HG03175 (cell line): ENCODE results near the gene CDKAL1.

Experiments
- ATAC-seq: cut with Tn5 transposase; IDR thresholded peaks from one replicate; pipeline ENCODE4 v1.9.1; 2021; ENCODE audit warnings: mild to moderate bottlenecking, moderate library complexity; ENCODE audit not compliant: unreplicated experiment

Gene CDKAL1

DNA sequence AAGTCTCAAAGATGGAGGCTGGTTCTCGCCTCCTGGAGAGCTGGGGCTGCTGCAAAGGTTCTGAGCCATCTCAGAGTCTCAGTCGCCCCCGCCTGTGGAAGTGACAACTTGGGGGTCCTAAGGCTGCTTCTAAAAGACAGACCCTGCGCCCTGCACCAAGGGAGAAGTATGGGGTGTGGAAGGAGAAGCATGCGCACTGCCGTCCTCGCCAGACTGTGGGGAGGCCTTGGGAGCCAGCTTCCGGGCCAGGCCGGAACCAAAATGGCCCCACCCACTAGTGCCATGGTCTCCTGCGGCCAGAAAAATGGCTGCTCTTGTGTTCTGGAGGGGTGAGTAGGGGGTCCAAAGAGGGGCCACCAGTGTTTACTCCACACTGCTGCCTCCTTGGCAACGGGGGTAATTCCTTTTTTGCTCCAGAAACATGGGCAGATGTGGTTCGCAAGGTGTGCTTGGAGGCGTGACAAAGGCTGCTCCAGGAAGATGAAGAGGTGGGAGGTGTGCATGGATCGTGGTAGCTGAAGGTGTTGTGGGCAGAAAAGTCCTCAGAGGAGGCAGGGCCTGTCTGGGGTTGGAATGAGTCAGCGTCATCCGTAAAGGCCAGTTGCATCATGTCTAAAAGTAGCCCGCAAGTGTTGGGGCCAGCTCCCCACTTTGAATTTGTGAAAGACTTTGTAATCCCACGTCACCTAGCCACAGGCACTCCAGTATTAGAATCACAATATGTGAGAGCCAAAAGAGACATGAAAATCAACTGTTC is 729.5 kb downstream of the CDKAL1 start:
- ATAC-seq = peak; percentile 74

DNA sequence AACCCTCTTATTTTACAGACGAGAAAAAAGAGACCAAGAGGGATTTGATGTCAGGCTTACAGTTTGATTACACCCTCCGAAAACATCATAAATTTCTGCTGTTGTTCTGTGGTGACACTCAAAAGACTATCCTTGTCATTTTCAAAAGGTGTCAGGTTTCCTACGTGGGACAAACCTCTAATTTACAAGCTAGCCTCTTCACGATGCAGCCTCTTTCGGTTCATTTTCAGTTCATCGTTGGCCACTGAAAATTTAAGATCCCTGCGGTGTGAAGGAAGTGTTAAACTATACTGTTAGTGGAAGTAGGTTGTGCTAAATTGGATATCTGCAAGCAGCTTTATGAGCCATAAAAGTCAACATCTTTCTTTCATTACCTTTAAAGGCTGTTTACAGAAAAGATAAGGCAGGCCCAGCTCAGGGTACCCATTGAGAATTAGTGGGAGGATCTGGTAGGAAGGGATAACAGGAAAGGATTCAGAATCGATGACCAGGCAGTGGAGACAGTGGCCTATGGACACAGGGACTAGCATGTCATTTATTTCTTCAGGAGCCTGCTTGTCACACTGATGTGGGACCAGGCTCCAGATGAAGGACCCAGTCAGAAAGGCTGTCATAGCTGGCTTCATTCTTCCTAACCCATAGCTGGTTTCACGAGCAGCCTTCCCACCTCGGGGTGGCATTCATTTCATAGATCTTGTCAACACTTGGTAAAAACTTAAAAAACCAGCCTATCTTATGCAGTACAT is 730.2 kb downstream of the CDKAL1 start:
- no peak for ATAC-seq

DNA sequence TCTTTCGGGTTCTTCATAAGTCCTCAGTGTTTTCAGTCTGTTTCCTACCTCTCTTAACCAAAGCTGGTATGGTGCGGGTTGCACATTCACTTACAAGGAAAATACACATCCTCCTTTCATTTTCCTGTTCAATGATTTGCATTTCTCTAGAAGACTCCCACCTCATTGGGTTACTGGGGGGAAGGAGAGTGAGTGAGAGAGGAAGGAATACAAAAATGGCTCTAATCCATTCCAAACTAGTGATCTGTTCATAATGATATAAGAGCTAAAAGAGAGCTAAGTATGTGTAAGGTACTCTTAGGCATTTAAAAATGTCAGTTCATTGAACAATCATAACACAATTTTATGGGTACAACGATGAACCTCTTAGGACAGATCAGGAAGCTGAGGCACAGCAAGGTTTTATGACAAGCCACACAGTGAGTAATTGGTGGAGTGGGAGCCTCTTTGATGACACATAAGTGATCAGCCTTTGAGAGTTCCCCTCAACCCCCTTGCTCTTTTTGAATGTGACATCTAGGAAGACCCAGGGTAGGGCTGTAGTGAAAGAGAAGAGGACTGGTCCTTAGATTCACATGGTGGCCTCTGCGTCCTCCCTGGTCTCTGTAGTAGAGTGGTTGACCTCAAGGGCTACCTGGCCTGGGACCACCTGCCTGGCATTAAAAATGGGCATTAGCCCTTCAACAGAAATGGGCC is 730.9 kb downstream of the CDKAL1 start:
- no peak for ATAC-seq

DNA sequence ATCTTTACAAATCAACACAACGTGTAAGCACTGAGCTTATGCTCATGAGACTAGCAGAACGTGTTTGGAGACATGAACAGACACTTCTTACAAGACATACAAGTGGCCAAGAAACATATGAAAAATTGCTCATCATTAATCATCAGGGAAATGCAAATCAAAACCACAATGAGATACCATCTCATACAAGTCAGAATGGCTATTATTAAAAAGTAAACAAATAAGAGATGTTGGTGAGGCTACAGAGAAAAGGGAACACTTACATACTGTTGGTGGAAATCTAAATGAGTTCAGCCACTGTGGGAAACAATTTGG is 731.4 kb downstream of the CDKAL1 start:
- ATAC-seq = no peak

DNA sequence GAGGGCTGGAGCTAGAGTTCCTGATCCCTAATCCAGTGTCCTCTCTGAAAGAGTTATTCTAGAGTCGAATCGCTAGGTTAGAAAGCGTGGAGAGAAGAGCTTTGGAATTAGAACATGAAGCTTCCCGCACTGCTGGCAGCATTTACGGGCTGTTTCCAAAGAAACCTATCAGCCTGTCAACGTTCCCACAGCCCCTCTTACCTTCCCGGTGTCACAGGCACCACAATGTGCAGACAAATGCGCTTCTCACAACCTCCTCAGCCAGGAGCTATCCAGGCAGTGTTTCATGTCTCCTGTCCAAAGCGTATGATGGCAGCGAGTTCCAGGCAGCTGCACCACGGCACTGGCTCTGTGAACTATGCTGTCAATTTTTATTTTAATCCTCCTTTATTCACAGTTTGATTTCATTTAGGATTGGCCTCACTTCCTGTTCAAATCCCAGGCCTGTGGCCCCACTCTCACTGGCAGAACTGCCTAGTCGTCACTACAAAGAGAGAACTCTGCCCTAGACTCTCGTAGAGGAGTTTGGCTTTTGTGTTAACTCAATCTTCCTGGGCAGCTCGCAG is 736.5 kb downstream of the CDKAL1 start:
- no peak for ATAC-seq

DNA sequence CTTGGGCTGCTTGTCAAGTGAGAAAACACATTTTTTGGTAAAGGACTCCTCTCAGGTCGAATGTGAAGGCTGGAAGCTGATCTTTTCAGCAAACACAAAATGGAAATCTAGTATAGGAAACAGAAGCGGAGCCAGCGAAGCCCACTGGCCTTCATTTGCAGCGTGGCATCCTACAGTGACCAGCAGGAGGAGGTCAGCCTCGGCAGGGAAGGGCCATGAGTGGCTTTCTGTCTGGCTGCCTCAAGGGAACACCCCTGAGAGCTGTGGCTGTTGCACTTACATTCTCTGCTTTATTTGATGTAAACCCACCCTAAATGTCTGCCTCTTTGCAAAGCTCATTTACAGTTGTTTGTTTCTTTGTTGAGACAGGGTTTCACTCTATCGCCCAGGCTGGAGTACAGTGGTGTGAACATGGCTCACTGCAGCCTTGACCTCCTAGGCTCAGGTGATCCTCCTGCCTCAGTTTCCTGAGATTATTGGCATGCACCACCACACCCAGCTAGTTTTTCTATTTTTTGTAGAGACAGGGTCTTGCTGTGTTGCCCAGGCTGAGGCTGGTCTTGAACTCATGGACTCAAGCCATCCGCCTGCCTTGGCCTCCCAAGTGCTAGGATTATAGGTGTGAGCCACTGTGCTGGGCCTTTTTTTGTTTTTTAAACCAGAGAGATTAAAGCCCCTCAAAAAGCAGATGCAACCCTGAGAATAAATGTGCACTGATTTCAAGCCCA is 737.3 kb downstream of the CDKAL1 start:
- ATAC-seq = no peak

DNA sequence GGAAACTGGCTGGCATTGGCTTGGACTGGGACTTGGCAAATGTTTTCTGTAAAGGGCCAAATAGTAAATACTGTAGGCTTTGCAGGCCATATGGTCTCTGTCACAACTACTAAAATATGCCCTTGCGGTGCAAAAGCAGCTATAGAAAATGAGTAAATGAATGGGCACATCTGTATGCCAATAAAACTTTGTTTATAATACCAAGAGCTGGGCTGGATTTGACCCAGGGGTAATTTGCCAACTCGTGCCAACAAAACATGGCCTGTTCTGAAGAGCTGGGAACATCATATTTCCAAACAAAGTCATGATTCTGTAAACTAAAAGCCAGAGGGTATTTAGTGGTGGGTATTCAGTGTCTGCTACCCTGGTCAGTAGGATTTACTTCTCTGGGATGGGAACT is 739.2 kb downstream of the CDKAL1 start:
- no peak for ATAC-seq

DNA sequence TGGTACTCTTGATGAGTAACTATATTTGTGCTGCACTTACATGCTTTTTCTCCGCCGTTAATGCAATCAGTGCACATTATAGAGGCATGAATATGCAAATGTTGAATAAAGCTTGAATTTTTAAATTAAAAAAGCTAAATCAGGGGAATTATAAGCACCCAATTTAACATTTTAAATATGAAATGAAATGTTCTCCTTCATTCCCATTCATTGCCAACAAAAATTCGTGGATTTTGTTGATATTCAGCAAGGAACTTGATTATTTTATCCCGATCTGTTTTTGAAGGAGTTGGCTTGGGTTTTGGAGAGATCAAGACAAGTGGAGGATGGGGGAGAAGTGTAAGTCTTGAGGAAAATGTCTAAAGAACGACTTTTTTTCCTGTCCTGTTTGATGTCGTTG is 740.6 kb downstream of the CDKAL1 start:
- ATAC-seq = no peak

DNA sequence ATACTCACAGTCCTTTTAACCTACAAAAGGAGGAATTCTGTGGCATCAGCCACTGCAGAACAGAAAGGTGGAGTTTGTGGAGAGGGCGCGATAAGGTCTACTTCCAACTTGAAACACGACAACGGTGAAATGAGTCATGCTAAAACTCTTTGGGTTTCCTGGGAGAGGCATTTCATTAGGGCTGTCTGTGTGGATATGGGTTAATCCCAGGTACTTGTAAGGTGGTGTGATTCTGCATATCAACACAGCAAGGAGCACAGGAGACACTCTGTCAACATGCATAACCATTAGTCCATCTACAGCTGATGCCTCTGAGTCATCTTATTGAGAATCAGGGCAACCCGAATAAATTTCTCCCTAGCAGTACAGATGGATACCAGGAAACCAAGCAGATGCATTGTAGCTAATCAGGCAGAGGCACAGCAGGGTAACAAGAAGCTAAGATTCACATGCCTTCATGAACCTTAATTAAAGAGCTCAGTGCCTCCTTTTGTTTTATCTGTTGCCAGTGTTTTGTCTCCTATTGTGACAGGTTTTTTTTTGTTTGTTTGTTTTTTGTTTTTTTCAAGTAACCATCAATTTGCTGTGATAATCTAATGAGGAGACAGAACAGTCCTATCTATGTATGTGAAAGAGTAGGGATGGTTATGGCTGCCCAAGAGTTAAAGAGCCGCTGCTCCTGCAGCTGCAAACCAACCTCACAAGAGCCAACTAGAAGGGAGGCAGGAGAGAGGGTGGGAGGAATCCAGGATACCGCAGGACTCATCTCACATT is 743.5 kb downstream of the CDKAL1 start:
- no peak for ATAC-seq

DNA sequence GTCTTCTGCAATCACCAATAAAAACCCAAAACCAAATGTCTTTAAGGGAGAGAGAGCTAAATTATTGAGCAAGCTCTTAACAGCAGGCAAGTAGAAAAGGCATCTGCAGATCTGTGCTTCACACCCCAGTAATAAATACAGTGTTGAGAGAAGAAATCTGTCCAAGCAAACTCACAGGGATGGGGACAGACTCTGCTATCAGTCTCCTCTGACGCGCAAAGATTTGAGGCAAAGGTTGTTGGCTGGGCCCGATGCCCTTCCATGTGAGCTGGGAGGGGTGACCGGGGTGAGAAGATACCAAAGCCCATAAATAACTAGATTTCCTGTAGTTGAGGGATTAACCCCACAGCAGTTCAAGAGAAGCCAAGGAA is 744.1 kb downstream of the CDKAL1 start:
- ATAC-seq = no peak

DNA sequence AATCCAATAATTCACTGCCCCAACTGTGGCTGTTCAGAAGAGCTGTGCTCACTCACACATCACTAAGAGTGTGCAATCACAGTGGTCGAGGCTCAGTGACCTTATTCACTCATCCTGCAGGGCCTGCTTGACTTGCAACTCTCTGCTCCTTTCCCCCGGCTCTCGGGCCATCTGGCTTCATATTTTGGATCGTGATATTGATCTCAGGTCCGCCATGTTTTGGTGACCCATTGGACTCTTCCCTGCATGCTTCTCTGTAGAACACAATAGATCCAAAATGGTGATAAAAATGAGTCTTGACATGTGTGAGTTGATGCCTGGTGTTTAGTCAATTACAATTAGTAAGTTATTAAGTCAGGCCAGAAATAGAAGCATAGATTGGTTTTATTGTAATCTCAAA is 745.4 kb downstream of the CDKAL1 start:
- ATAC-seq = no peak

DNA sequence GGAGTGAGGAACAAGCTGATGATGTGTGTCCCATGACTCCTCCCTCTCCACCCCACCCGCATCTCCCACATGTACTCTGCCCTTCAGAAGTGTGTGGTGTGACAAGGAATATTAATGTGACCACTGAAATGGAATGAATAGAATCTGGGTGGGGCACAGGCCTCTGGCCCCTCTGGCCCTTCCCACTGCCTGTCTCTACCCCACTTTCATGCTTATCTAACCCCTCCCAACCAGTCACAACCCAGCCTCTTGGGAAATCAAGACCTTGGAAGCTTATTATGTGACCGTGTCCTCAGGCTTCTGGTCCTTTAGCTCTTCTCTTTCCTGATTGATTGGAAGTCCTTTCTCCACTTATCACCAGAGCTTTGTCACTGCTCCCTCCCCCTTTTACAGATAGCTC is 747.1 kb downstream of the CDKAL1 start:
- ATAC-seq = no peak
